Osteocyte (in vitro differentiated cells): ENCODE measurements around the gene FAM221A. TPM values are rescaled to one million over a fixed set of nuclear protein-coding genes. Genes with fewer than 3 reads are reported as not detected.
"Not testable (repeated sequence)": the region's sequence is repeated elsewhere in the genome, so short reads cannot be mapped to it uniquely, and the experiment has no call there.

Experiments used
- DNase-seq: peaks from one replicate; pipeline ENCODE4 v3.0.0; 2021; ENCODE audit warnings: mixed read lengths; ENCODE audit not compliant: unreplicated experiment; ENCODE audit errors: extremely low spot score
- H3K27ac Mint-ChIP-seq: one replicate; pipeline ENCODE4 v1.8.0; 2021; ENCODE audit warnings: mild to moderate bottlenecking, mixed read lengths; ENCODE audit not compliant: unreplicated experiment
- H3K27me3 Mint-ChIP-seq: one replicate; pipeline ENCODE4 v1.8.0; 2021; ENCODE audit warnings: mixed read lengths; ENCODE audit not compliant: unreplicated experiment
- H3K36me3 Mint-ChIP-seq: one replicate; pipeline ENCODE4 v1.8.0; 2021; ENCODE audit warnings: mixed read lengths; ENCODE audit not compliant: unreplicated experiment
- H3K4me1 Mint-ChIP-seq: one replicate; pipeline ENCODE4 v1.8.0; 2021; ENCODE audit warnings: mixed read lengths; ENCODE audit not compliant: unreplicated experiment
- H3K4me3 Mint-ChIP-seq: one replicate; pipeline ENCODE4 v1.8.0; 2021; ENCODE audit warnings: mild to moderate bottlenecking, moderate library complexity, mixed read lengths; ENCODE audit not compliant: unreplicated experiment
- H3K9me3 Mint-ChIP-seq: one replicate; pipeline ENCODE4 v1.8.0; 2021; ENCODE audit warnings: mixed read lengths; ENCODE audit not compliant: unreplicated experiment
- CTCF ChIP-seq: fragments of 200-600 bp; sonication (generic); IDR thresholded peaks from 2 replicates; pipeline ENCODE4 v1.5.0; 2021; ENCODE audit warnings: antibody characterized with exemption, mild to moderate bottlenecking, moderate library complexity
- total RNA-seq: library from RNA; stranded (reverse); gene quantifications from 2 replicates; pipeline ENCODE4 v1.2.1, GENCODE V29; 2021

Gene FAM221A
- total RNA-seq, 1 donor from 2014 or later: 4.0 TPM

GRCh38 chr7:23664122-23664521, 15.9 kb upstream of the FAM221A start:
- Mint-ChIP-seq H3K9me3 (no peaks in the 10 kb centered on the region), H3K27ac (no peak overlapping the region), H3K36me3 (no peaks in the 10 kb centered on the region), H3K4me3 (no peak overlapping the region), H3K27me3 (no peaks in the 10 kb centered on the region), H3K4me1 (peaks cover 7% of the 10 kb centered on the region)
- TF ChIP-seq CTCF: no peak
- no peak for DNase-seq

GRCh38 chr7:23672033-23672432, 8.0 kb upstream of the FAM221A start:
- no peaks in the 10 kb centered on the region for H3K4me1 Mint-ChIP-seq
- no peak for DNase-seq

GRCh38 chr7:23680414-23681405, 711 bp downstream of the FAM221A start:
- no peak for DNase-seq
- no peak overlapping the region for H3K27ac Mint-ChIP-seq
- H3K4me3 Mint-ChIP-seq: peak overlapping the region; percentile 80
- H3K36me3 Mint-ChIP-seq: no peaks in the 10 kb centered on the region
- peaks cover 4% of the 10 kb centered on the region for H3K4me1 Mint-ChIP-seq
- peaks cover 3% of the 10 kb centered on the region for H3K27me3 Mint-ChIP-seq
- peaks cover under 1% of the 10 kb centered on the region for H3K9me3 Mint-ChIP-seq
- no peak for TF ChIP-seq CTCF

More at GRCh38 chr7:23672033-23672432, 8.0 kb upstream of the FAM221A start:
- TF ChIP-seq CTCF: no peak
- Mint-ChIP-seq H3K27ac (no peak overlapping the region), H3K27me3 (peaks cover 22% of the 10 kb centered on the region), H3K9me3 (peaks cover 12% of the 10 kb centered on the region), H3K36me3 (no peaks in the 10 kb centered on the region), H3K4me3 (no peak overlapping the region)

- H3K27ac Mint-ChIP-seq, DNase-seq, H3K4me1 Mint-ChIP-seq, H3K27me3 Mint-ChIP-seq, H3K9me3 Mint-ChIP-seq, H3K4me3 Mint-ChIP-seq, H3K36me3 Mint-ChIP-seq: not testable (repeated sequence)
These were observed 4.0 kb downstream of the FAM221A start for GRCh38 chr7:23684041-23684440.

- DNase-seq: no peak
- Mint-ChIP-seq H3K27me3 (no peaks in the 10 kb centered on the region), H3K27ac (no peak overlapping the region), H3K4me3 (no peak overlapping the region), H3K9me3 (no peaks in the 10 kb centered on the region), H3K4me1 (peaks cover 4% of the 10 kb centered on the region), H3K36me3 (no peaks in the 10 kb centered on the region)
- no peak for TF ChIP-seq CTCF
These were observed 5.7 kb downstream of the FAM221A start for GRCh38 chr7:23685731-23686130.
